Glomerular visceral epithelial cell (primary cell): ENCODE data around the gene LSMEM2.
"Not testable (repeated sequence)": the region's sequence is repeated elsewhere in the genome, so short reads cannot be mapped to it uniquely, and the experiment has no call there.

Source experiments
- DNase-seq: peaks from one replicate; pipeline ENCODE4 v3.0.0-alpha.2; 2016; ENCODE audit errors: extremely low spot score

The LSMEM2 gene

GRCh38 chr3:50245831-50246516 lies 32.9 kb upstream of the LSMEM2 start:
- peak; percentile 92 for DNase-seq

GRCh38 chr3:50246517-50246954 lies 32.4 kb upstream of the LSMEM2 start:
- DNase-seq: peak; percentile 94

DNA sequence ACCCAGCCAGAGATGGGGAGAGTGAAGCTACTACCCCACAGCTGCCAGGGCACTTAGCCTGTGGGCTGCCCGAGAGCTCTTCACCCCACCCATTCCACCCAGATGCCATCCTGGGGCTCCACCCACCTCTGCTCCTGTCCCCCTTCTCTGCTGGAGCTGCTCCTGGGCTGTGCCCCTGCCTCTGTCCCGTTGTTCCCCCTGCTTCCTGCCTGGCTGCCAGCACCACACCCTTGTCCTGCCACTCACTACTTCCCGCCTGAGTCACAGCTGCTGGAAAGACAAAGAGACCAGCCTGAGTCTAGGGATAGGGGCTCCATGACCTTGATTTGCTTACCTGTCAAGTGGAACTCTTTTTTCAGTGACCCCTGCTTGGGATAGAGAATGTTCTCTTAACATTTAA lies 30.5 kb upstream of the LSMEM2 start:
- DNase-seq: no peak

DNA sequence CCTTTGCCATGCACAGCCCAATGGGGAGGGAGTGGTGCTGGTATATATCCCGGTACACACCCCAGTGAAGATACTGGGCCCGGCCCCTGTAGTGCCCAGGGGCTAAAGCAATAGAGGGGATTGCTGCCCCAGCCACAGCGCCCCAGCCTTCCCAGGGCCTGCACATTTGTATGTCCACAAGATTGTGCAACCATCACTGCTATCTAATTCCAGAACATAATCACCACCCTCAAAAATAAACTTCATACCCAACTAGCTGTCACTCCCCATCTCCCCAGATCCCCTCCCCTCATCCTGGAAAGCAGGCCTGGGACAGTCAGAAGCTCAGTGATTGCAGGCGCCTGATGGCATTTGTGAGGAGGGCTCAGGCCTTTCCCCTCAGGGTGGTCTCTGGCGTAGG lies 29.4 kb upstream of the LSMEM2 start:
- DNase-seq: no peak

GRCh38 chr3:50250514-50250913 lies 28.4 kb upstream of the LSMEM2 start:
- DNase-seq: no peak

DNA sequence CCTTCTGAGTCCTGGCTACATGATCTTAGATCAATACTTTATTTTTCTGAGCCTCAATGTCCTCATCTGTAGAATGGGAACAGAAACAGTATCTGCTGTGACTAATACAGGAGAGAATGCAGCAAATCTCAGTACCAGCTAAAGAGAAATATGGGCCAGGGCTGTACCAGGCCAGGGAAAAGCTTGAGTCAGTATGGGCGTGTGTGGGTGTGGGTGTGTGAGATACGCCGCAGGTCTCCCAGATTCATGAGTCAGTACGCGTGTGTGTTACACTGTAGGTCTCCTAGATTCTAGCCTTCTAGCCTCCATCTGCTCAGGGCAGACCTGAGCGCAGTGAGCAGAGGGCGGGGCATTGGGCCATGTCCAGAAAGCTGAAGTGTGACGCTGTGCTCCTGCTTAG lies 27.7 kb upstream of the LSMEM2 start:
- peak; percentile 81 for DNase-seq

GRCh38 chr3:50254577-50255250 lies 24.2 kb upstream of the LSMEM2 start:
- no peak for DNase-seq

GRCh38 chr3:50255251-50255615 lies 23.7 kb upstream of the LSMEM2 start:
- DNase-seq: no peak

GRCh38 chr3:50256978-50257890 lies 21.7 kb upstream of the LSMEM2 start:
- DNase-seq: peak; percentile 51

GRCh38 chr3:50258029-50258680 lies 20.7 kb upstream of the LSMEM2 start:
- no peak for DNase-seq

DNA sequence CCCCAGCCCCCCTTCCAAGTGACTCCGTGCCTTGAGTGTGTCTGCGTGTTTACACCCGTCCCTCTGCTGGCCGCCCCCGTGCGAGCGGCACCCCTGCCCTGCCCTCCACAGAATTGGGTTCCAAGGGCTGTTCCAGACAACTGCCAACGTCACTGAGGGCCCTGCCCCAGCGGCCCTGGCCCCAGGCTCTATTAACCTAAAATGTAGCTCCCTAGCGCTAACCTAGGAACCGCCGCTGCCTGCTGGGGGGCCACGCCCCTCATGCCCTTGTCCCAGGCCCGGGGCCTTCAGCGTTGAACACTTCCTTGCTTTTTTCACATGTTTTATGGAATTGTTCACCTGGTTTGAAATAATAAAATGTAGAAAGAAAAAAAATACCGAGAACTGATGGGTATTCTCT lies 19.9 kb upstream of the LSMEM2 start:
- DNase-seq: no peak

DNA sequence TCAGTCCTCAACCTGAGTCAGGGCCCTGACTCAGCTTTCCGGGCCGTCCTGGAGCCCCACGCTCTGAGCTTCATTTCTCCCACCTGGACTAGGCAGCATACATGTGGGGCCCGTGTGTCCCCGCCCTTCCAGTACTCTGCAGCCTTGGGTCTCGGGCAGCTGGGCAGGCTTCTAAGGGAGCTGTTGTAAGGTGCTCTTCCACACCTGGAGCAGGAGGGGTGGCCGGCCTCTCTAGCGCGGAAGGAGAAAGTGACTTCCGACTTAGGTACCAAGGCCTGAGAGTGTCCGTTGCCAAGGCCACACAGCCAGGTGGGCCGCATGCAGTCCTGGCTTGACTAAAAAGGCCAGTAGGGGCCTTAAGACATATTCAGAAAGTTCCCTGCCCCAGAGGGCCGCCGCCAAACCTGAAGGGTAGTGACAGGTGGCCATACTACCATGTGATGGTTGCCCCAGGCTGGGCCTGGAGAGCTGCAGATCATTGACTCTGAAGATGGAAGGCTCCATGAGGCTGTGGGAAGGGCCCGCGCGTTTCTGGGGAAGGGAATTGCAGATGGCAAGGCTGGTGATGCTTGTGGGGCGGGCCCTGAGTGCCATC lies 19.4 kb upstream of the LSMEM2 start:
- no peak for DNase-seq

- peak; percentile 91 for DNase-seq
Observed at GRCh38 chr3:50260027-50260941, 18.6 kb upstream of the LSMEM2 start.

- no peak for DNase-seq
Observed at GRCh38 chr3:50260942-50261441, 17.9 kb upstream of the LSMEM2 start.

DNA sequence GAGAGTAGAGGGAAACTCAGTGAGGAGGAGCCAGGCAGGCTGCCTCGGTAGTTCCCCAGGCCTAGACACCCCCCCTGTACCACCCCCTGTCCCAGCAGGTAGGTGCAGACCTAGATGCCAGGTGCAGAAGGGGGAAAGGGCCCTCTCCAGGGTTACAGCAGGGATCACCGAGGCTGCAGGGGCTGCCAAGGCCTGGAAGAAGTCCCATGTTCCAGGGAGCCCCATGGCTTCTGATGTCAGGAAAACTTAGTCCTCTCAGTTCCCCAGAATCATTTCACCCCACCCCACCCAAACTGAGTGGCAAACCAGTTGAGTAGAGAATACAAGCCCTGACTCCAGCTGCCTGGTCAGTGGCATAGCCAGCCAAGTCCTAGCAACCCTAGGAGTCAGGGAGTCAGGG lies 17.4 kb upstream of the LSMEM2 start:
- DNase-seq: no peak

DNA sequence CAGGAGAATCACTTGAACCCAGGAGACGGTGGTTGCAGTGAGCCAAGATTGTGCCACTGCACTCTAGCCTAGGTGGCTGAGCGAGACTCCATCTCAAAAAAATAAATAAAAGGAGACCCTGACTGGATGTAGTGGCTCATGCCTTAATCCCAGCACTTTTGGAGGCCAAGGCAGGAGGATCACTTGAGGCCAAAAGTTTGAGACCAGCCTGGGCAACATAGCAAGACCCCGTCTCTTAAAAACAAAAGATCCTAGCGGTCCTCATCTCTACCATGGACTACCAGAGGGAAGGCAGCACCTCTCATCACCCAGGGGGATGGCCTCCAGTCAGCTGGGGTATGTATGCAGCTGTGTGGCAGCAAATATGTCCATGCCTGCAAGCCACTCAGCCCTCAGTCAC lies 16.7 kb upstream of the LSMEM2 start:
- DNase-seq: not testable (repeated sequence)

DNA sequence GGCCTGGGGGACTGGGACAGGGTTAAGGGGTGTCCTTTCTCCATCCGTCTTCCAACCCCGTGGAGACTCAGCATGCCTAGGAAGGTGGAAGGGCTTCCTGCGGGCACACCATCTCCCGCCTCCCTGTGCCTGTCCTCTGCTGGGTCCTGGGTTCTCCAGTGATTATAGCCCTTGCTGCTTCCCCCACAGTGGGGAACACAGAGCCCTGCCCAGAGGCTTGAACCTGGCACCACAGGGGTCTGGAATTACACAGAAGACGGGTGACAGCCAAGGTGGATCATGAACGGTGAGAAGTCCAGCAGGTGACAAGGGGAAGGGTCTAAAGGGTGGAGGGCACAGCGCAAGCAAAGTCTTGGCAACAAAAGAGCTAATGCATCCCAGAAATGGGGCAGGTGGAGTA lies 16.1 kb upstream of the LSMEM2 start:
- no peak for DNase-seq

DNA sequence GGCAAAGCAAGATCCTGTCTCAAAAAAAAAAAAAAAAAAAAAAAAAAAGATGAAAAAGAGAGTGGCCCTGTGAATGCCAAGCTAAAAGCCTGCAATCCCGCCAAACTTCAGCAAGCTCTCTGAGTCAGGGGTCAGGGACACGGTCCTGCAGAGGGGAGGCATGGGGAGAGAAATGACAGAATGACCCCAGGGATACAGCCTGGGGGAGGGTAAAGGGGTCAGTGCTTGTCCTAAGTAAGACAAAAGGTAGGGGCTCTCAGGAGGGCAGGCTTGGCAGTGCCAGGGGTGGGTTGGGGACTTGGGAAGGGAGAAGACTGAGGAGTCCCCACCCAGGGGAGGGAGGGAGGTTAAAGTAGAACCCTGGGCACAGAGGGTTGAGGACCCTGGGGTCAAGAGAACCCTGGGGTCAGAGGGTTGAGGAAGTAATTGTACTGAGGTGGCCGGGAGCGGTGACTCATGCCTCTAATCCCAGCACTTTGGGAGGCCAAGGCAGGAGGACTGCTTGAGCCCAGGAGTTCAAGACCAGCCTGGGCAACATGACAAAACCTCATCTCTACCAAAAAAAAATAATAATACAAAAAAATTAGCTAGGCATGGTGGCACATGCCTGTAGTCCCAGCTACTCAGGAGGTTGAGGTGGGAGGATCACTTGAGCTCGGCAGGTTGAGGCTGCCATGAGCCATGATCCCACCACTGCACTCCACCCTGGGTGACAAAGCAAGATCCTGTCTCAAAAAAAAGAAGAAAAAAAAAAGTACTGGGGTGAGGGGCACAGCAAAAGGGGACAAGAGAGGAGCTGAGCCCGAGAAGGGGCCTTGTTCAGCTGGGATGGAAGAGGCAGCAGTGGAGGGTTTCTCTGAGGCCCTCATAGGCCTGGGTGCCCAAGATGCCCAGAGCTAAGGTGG lies 15.2 kb upstream of the LSMEM2 start:
- DNase-seq: no peak

DNA sequence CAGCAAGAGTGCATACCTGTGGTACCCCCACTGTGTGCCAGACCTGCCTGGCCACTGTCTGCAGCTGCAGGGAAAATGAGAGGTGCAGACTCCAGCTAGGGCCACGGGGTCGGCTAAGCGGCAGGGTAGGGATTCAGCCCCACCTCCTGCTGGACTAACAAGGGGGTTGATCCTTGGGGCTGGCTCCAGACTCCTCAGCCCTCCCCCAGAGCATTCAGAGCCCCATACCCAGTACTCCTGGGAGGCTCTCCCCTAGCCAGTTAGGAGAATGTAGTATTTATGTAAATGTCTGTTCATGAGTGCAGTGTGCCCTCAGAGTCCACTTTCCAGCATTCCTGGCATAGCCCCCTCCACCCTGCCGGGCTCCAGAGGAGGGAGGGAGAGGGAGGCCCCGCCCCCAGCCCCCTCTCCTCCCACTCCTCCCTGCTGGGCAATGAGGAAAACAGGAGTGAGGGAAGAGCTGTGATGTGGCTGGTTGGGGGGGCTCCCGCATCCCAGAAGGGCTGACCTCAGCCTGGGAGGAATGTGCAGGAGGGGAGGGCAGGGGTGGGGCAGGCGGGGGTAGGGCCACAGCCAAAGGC lies 14.4 kb upstream of the LSMEM2 start:
- DNase-seq: peak; percentile 98
